Measurements from ENCODE around the gene MTURN. TPM values are rescaled to one million over a fixed set of nuclear protein-coding genes. Genes with fewer than 3 reads are reported as not detected.

MTURN gene
- total and polyA plus RNA-seq, 2 donors (not counting 3 experiments of a cell fraction or from before 2014, with no cell fraction given): 4.9 to 6.6 TPM

- Histone ChIP-seq H3K4me2 (ENCODE audit: insufficient read depth, low read length) (peak overlapping the region; percentile 62), H4K20me1 (replicated peaks; ENCODE audit: control insufficient read depth, extremely low read depth, insufficient read depth, low read length) (no peaks in the 10 kb centered on the region), H3K9me3 (replicated peaks; ENCODE audit: control insufficient read depth, insufficient read depth, low read length) (no peaks in the 10 kb centered on the region), H3K27ac (ENCODE audit: insufficient read depth, low read depth, low read length) (no peak overlapping the region), H3K4me1 (ENCODE audit: control insufficient read depth, extremely low read depth, insufficient read depth, low read length) (peaks cover 6% of the 10 kb centered on the region), H3K36me3 (ENCODE audit: control insufficient read depth in 2 of 2, extremely low read depth in 1 of 2, insufficient read depth in 2 of 2, low read length in 2 of 2) (no peaks in the 10 kb centered on the region), H3K9me1 (replicated peaks; ENCODE audit: control insufficient read depth, extremely low read depth, insufficient read depth, low read length) (no peaks in the 10 kb centered on the region), H3K4me3 (replicated peaks in 1 of 3; ENCODE audit: insufficient read depth in 1 of 3, low read depth in 1 of 3, low read length in 3 of 3) (no peak overlapping the region), H3K9ac (replicated peaks; ENCODE audit: extremely low read depth, insufficient read depth, low read length) (no peak overlapping the region), H2AFZ (ENCODE audit: low read depth, low read length) (no peak overlapping the region), H3K27me3 (ENCODE audit: control insufficient read depth in 2 of 2, insufficient read depth in 2 of 2, low read length in 2 of 2) (peaks cover 0 to 3% of the 10 kb centered on the region in 2 experiments), H3K79me2 (ENCODE audit: control insufficient read depth, insufficient read depth, low read length) (no peaks in the 10 kb centered on the region)
- DNase-seq (ENCODE audit: low read depth, low spot score): no peak
- BruUV-seq (replicated peaks): no TSS peak
- FAIRE-seq: no peak
- CTCF ChIA-PET: no interaction called here
- no peak for TF ChIP-seq GATA2 (IDR thresholded peaks at IDR 0.05; ENCODE audit: insufficient read depth, insufficient read length, low read depth, low read length)
- no peak for TF ChIP-seq JUN (IDR thresholded peaks at IDR 0.05; ENCODE audit: borderline replicate concordance, insufficient read depth, insufficient read length, low read depth)
- TF ChIP-seq, protein P1, sequence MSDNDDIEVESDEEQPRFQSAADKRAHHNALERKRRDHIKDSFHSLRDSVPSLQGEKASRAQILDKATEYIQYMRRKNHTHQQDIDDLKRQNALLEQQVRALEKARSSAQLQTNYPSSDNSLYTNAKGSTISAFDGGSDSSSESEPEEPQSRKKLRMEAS (IDR thresholded peaks at IDR 0.05; ENCODE audit: insufficient read depth, insufficient read length): no peak
- no peak for TF ChIP-seq FOS (IDR thresholded peaks at IDR 0.05; ENCODE audit: borderline replicate concordance, insufficient read depth, low read length)
- no peak for TF ChIP-seq MYC (IDR thresholded peaks at IDR 0.05; ENCODE audit: low read depth, low read length)
- TF ChIP-seq EZH2 (IDR thresholded peaks at IDR 0.05; ENCODE audit: borderline replicate concordance, low read depth, low read length, severe bottlenecking): no peak
- TF ChIP-seq CTCF (IDR thresholded peaks at IDR 0.05; ENCODE audit: extremely low read depth in 1 of 2, insufficient read depth in 1 of 2, low read depth in 1 of 2, low read length in 2 of 2): no peak
- no peak for TF ChIP-seq POLR2AphosphoS5 (IDR thresholded peaks at IDR 0.05; ENCODE audit: insufficient read depth, low read depth, low read length)
- TF ChIP-seq POLR2A (IDR thresholded peaks at IDR 0.05; ENCODE audit: low read depth, low read length): no peak
- POLR2A ChIA-PET: no interaction called here
- intact Hi-C loops (cut with micrococcal nuclease) (no loop called here), dilution Hi-C loops (cut with MboI; ENCODE audit: extremely low pct_ligation_motif_present, low sequenced_read_pairs) (no loop called here)
Observed at GRCh38 chr7:30136743-30137485, 2.1 kb downstream of the MTURN start.

All from endothelial cell of umbilical vein (primary cell).